HG02852 (cell line): ENCODE measurements around the gene NR2F2.

ENCODE experiments used
- ATAC-seq: cut with Tn5 transposase; IDR thresholded peaks from one replicate; pipeline ENCODE4 v1.9.1; 2021; ENCODE audit warnings: mild to moderate bottlenecking, moderate library complexity; ENCODE audit not compliant: unreplicated experiment

The NR2F2 gene

DNA sequence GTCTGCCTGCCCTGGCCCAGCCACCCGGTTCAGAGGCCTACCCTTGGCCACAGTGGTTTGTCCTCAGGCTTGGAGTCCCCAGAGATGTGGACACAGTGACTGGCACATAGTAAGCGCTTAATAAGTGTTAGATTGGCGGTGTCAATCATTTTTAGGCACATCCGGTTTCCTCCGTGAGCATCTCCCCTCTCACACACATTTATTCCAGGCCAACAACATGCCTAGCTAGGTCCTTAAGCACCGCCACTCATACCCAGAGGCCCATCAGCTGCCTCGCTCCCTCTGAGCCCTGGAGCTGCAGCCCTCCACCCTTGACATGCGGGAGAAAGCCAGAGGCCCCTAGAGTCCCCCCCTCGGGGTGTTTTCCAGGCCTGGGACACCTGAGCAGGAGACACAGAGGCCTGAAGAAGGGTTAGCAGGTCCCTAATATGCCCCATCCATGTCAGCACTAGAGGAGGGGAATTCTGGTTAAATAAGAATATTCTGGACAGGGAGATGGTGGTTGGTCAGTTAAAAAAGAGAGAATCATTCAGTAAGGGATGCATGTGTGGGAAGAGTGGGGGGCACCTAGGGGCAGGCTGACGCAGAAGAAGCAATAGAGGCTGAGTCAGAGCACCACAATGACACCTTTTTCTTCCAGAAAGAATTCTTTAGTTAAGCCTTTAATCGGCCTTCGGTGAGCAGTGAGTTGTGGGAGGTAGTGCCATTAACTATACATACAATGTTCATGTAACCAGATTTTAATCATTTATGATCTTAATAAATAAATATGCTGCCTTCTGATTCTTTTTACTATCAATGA is 22.3 kb downstream of the NR2F2 start:
- ATAC-seq = no peak

DNA sequence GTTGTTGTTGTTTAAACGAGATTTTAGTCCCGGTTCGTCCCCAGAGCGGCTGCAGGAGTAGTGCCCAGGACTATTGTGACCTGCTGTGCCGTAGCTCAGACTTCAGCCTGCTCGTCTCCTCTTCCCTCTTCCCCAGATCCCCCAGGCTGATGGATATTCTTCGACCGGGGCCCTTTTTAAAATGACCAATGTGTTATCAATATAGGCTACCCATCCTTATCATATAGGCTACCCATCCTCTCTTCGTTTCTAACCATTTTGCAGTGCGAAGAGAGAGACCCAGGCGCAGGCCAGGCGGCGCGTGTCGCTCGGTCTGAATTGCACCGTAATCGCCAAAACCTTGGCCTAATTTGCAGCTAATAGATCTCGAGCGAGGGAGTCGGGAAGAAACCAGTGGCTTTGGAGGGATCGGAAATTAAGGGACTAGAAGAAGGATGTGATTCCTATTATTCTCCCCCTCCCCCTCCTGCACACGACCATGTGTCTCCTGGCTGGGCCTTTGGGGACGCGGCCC is 23.0 kb downstream of the NR2F2 start:
- no peak for ATAC-seq

DNA sequence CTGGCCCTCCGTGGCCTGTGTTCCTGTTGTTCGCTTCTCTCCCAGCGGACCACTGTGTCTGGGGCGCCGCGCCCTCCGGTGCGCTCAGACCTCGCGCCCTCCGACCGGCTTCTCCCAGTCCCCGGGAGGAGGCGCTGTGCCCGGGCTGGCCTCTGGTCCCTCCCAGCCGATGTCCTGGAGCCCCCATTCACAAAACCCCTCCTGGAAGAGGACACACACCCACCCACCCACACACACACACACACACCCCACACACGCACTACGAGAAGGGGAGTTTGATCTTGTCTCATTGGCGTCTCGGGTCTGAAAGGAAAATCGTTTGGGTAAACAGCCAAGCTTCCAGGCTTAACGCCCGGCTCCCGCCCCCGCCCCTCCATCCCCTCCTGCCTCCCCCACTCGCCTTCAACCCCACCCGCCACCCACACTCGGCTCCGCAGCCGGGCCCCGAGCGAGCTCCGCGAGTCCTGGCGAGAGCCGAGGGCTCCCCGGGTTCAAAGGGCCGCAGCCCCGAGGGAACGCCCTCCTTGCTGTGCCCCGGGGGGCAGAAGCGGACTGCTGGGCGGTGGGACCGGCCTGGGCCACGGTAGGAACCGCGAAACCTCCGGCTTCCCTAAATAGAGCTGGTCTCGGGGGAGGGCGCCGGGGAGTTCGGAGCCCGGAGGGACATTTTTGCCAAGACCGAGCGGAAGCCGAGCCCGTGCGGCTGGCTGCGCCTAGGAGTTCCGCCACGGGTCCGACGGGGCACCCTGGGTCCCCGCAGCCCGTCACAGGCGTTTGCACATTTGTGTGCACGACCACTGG is 23.6 kb downstream of the NR2F2 start:
- ATAC-seq = no peak

DNA sequence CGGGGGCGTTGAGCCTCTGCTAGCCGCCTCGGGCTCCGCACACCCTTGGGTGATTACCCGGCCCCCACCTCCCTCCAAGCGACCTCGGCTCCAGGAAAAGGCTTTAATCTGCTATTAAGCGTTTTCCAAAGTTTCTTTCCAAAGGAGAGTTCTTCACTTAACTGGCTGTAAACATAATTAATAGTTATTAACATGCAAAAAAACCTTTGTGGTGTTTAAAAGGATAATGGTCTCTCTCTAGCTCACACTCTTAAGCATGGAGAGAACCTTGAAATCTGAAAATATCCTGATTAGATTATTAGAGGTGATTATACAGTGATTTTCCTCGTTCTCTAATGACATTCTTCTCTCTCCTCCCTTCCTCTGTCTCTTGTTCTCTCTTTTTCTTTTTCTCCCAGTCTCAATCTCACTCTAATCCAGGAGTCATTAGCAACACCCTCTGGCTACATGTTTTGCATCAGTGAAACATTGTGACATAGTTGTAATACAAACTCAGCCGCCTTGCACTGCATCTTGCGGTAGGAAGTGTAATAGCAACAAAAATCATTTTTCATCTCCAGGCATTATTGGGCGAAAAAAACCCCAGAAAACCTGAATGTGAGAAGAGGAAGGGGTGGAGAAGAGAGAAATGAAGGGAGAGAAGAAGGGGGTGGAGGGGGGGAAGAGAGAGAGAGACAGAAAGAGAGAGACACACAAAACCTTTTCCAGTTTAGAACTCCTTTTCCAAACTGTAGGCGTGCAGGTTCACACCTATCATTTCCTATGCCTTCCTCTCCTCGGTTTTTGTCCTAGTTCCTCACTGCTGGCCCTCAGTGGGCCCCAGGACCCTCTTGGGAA is 24.4 kb downstream of the NR2F2 start:
- ATAC-seq = no peak

DNA sequence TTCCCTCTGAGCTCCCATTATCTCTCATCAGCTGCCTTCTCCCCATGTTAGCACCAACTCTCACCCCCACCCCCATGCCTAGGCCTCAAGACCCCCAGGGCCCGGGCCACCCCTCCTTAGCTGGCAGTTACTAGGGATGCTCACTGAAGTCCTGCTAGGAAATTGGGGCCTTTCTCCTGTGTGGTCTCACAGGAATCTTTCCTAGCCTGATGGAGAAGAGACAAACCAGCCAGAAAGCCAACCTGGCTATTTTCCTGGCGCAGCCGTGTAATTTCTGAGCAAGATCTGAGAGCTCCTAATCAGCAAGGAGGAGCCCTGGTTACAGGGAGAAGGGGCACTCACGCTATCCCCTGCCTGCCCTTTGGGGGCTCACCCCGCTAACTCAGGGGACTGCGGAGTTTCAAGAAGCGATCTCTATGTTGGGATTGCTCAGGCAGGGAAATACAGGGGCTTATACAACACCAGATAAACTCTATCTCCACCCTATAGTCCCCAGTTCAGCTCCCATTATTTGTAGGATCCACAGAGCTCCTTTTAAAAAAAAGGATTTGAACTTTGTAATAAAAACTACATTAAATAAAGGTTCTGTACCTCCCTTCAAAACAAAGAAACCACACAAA is 25.2 kb downstream of the NR2F2 start:
- no peak for ATAC-seq

DNA sequence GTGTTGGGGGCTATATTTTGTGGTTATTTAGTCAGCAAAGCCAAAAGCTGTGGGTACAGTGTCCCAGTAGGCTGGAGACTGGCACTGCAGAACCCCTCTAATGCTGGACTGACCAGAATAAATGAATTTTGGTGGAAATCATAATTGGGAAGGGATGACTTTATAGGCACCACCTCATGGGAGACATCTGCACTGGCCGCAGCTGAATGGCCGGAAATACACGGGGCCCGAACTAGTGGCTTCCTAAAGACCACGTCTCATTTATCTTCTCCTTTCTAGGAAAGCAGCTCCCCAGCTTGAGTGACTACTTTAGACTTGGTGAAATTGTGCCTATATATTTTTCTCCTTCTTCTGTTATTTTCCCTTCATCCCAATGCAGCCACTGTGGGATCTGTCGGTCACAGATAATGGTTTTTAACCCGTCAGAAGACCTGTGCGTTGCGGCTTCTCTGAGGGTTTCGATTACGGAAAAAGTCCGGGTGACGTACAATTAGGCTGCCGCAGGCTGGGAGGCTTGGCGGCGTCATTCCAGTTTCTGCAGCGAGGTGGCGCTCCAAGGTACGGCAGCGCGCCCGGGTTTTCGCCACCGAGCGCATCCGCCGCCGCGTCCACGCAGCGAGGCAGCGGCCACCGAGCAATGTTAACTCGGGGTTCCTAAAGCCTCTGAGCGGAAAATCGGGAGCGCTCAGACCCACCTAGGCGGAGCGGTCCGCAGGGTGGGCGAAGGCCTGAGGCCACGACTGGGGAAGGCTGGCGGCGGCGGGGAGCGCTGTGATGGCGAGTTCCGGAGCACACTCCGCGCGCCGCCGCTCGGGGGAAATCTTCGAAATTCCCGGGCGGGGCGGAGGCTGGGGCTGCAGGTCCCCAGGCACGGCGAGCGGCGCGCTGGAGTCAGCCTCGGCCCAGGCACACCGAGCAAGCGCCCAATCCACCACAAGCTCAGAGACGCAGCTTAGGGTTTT is 26.3 kb downstream of the NR2F2 start:
- peak; percentile 85 for ATAC-seq

DNA sequence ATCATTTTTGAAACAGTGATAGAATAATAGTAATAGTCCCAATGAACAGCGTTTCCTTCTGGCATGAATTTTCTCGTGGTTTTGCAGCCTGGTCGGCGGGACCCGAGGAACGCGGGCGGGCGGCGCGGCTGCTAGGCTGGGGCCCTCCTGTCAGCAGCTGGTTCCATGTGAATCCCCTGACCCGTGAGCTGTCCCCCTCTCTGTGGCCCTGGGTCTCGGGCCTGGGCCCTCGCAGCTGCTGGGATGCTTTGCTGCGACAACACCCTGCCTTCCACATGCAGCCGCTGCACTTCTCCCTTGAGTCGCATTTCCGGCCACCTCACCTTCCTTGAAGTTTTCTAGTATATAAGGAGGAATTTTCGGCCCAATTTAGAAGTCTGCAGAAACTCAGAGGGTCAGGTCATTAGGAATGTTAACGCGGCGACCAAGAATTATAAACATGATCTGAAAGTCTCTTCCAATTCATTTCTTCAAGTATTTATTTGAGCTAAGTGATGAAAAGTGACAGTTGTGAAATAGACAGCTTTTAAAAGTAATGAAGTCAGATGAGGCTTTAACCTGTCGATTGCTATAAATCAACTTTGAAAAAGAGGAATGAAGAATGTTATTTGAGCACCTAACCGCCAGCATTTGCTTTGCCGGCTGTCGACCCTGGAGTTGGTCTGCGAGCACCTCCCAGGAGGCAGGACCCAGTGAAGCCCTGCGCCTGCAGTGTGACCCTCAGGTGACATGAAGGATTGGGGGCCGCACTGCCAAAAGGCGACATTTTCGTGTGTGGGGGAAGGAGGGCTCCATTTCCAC is 27.7 kb downstream of the NR2F2 start:
- ATAC-seq = no peak

DNA sequence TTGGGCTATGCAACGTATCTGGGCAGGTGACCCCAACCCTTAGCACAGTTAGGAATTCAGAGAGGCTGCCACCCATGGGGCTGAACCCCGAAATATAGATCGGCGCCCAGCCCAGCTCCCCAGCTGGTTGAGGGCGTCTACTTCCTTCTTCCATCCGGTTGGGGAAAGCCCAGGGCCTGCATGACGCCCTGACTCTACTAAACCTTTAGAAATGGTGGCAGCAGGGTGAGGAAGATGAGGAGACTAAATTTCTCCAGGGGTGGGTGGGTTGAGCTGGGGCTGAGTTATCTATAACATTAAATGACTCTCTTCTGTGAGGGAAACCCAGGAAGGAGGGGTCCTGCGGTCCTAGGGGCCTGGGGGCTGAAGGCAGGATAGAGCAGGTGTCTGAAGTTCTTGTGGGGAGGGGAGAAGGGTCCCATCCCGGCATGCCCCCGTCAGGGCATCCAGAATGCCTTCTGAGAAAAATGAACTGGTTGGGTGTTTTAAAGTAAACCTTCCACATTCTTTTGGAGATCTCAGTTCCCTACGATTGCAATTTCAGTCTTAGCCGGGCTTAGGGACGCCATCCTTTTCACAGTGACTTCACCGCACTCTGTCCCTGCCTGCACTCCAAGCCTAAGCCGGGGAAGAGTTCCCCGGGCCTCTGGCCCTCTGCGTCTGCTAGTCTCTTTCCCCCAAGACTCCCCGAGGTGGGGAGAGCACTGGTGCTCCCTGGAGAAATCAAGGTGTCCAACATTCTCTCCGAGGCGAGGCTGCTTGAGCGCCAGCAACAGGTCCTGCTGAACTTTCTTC is 28.5 kb downstream of the NR2F2 start:
- no peak for ATAC-seq

DNA sequence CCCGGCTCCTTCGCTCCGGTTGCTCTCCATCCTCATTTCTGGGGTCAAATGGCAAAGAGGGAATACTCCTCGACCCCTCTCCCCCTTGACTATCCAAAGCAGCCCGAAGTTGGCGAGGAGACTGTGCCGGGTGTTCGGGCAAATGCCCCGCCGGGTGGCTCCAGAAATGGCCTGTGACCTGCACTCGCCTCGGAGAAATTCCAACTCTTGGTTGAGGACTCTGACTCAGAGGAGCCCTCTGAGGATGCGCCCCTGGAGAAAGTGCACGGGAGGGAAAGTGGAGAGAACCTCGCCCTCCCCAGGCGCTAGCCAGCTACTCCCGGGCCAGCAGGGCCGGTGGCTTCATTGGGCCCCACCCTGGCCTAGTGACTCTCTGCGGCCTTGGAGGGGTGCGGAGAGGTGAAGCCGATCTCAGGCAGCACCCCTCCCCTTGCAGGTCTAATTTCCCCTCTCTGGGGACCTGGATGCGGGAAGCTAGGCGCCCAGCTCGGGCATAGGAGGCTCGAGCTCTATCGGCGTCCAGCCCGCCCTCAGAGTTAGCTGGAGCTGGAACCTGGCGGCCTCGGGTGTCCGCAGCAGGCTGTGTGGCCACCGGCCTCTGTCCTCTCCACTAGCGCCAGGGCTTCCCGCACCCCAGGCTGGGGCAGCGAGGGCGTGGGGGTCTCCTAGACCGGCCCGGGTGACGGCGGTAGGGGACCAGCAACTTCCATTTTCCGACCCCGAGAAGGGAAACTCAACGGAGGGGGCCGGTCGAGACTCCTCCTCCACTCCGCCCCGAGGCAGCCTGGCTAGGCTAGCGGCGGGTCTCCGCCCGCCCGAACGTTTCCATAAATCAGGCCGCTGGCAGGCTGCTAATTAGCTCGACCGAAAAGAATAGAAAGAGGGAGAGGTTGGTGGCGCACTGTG is 29.4 kb downstream of the NR2F2 start:
- ATAC-seq = no peak

DNA sequence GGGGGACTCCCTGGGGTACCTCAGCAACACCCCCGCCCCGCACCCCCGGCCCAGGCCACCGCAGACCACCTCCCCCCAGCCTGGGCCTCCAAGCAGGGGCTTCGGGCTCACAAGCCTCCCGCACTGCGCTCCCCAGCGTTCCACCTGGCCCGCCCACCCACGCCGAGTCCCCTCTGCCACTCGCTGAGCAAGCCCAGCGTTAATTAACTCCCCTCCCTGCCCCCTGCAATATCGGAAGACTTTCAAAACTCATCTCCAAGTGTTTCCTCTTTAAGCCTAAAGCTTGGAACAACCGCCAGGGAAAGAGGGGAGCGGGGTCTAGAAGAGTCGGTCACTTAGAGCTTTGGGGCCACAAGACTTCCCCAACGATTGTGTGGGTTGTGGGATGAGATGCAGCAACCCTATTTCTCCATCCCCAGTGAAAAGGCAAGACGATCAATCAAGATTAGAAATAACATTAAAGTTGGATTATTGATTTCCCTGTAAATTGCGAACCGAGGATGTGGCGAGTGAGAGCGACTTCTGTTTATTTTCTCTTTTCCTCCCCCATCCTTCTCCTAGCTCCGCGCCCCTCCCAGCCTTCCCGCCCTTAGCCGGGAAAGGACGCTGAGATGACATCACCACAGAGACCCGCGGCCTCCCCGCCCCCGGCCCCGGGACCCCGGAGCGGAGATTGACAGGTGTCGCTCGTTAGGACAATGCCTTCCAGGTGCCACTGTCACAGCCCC is 30.2 kb downstream of the NR2F2 start:
- ATAC-seq = no peak

DNA sequence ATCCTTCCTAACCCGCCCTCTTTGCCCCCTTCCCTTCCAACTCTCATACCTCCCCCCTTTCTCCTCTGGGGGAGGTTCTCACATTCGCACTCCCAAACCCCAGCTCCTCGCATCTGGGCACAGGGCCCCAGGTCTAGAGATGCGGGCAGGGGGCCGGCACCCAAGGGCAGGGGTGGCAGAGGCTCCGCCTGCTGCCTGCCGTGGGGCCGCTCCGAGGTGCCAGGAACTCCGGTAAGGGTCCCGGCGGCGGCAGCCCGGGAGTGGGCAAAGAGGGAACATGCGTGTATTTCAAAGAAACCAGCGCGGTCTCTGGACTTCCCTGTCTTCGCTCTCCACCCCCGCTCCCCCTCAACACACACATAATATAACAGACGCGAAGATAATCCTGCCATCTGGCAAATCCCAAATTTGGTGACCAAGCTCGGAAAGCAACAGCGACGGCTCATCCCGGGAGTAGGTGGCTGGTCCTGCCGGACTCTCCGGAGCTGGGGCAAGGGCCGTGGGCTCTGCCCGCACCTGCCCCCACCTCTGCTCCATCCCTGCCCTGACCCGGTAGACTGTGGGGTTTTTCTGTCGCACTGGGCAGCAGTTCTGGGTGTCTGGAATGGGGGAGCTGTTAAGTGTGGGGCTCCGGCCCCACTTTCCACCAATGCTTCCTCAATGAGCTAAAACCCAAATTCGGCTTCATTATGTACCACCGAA is 31.0 kb downstream of the NR2F2 start:
- no peak for ATAC-seq

DNA sequence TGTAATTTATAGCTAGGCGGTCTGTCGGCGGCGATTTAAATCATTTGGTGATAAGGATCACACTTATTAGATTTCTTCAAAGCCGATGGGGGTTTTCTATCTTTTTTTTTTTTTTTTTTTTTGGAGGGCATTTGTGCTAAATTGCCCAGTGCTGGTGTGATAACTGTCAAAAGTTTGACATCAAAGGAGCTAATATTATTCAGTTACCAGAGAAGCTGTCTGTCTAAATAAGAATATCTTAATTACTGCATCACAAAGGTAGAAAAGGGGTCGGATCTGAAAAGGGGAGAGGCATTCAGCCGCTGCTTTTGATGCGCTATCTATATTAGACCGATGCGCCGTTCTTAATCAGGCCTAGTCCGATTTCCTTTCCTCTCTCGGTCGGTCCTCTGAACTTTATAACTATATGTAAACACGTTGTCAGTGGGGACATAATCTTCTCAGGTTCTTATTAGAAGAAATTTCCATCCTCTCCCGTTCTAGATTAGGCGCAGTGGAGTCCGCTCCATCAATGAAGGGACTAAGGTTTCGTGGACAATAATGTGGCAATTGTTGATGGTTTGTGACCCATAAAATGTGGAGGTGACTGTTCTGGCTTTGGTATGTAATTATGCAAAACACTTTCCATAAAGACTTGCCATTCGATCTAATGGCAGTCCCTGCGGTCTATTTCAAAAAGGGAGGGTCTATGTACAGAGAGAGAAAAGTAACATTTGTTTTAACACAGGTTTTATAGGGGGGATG is 31.7 kb downstream of the NR2F2 start:
- no peak for ATAC-seq

DNA sequence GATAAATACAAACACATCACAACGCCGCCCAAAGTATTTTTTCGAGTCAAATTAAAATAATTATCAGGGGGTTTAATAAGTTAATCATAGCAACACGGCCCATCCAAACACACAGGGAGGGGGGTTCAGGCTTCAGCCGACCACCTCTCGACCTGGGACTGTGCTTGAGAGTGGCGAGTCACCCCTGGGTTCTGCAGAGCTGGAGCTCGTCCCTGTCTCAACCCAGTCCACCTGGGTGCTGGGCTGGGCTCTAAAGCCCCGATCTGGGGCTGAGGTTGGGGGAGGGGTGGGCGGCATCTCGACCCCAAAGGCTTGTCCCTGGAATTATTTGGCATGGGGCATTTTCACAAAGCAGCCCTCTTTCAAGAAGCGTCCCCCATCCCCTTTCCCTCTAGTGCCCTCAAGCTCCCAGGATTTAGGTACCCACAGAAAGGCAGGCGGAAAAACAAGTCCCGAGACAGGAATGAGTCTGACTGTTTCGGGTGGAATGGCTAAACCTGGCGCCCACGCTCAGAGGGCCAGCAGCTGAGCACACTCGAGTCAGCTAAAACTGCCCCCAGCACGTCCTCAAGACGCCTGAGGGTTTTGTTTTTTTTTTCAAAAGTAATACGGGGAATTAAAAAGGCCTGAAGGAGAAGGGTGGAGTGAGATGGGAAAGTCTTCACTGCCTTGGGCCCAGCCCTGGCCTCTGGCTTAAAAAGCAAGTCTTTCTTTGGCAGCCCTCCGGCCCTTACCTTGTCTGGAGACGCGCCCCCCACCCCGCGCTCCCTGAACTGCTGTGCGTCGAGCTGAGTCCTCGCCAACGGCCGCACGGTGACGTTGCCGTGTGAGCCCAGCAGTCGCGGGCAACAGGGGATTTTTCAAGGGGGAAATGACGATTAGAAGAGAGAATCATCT is 32.5 kb downstream of the NR2F2 start:
- ATAC-seq = no peak

DNA sequence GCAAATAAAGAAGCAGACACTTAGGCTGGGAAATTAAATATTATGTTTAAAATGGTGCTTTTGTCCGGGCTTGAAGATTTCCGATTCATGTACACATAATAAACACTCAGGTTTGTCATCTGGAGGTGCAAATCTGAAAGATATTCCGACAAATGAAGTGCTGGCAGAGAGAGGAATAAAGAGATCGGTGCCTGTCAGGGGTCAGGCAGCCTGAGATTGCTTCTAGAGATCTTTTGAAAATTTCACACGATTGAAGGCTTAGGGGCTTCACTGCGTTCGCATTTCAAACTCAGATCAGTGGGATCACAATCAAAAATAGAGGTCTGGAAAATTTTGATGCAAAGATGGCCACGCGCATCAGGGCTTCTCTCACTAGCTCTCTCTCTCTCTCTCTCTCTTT is 33.2 kb downstream of the NR2F2 start:
- ATAC-seq = no peak
